Measurements from ENCODE around the gene KNTC1. TPM values are rescaled to one million over a fixed set of nuclear protein-coding genes. Genes with fewer than 3 reads are reported as not detected.

Gene KNTC1
- total and polyA plus RNA-seq, 4 experiments from 2014 or later = 3.3 to 30.9 (median 16.7) TPM

- POLR2A ChIA-PET (ENCODE audit: partially characterized antibody) = interaction anchor here (0.5 kb wide), 1 partner anchor 130 kb away, joined by 3 read pairs; no protein-coding TSS in a partner anchor
- CTCF ChIA-PET (ENCODE audit: partially characterized antibody) = no interaction called here
- Histone ChIP-seq H3K9me3 (ENCODE audit: control insufficient read depth in 1 of 2, low read length in 2 of 2) (no peaks in the 10 kb centered on the region), H3K4me3 (ENCODE audit: low read length in 2 of 2) (no peak overlapping the region), H3K4me1 (ENCODE audit: insufficient read depth, low read length) (no peaks in the 10 kb centered on the region), H3K36me3 (ENCODE audit: insufficient read depth, low read length) (no peaks in the 10 kb centered on the region), H3K27ac (ENCODE audit: low read depth, low read length) (no peak overlapping the region), H3K27me3 (ENCODE audit: insufficient read depth, low read length) (no peaks in the 10 kb centered on the region)
- no peaks in the 10 kb centered on the region for H3K4me1 Mint-ChIP-seq
- no peak overlapping the region for H3K27ac Mint-ChIP-seq
- intact Hi-C loops (cut with micrococcal nuclease) = no loop called here
- peaks cover 0 to 3% (median 0%) of the 10 kb centered on the region in 8 donors for H3K9me3 Mint-ChIP-seq
- DNase-seq = no peak
- H3K27me3 Mint-ChIP-seq = peaks cover 0 to 4% of the 10 kb centered on the region in 2 donors
- H3K4me3 Mint-ChIP-seq = no peak overlapping the region
- H3K36me3 Mint-ChIP-seq = no peaks in the 10 kb centered on the region
Observed at GRCh38 chr12:122669397-122670070, 142.5 kb downstream of the KNTC1 start.

- H3K27me3 ChIP-seq (ENCODE audit: insufficient read depth, low read length) = no peaks in the 10 kb centered on the region
- Mint-ChIP-seq H3K36me3 (no peaks in the 10 kb centered on the region), H3K27ac (no peak overlapping the region), H3K27me3 (peaks cover 0 to 4% of the 10 kb centered on the region in 2 donors), H3K9me3 (peaks cover 0 to 3% (median 0%) of the 10 kb centered on the region in 8 donors), H3K4me3 (no peak overlapping the region), H3K4me1 (no peaks in the 10 kb centered on the region)
- intact Hi-C loops (cut with micrococcal nuclease) = no loop called here
- no peaks in the 10 kb centered on the region for H3K9me3 ChIP-seq (ENCODE audit: control insufficient read depth in 1 of 2, low read length in 2 of 2)
- H3K4me1 ChIP-seq (ENCODE audit: insufficient read depth, low read length) = no peaks in the 10 kb centered on the region
- H3K36me3 ChIP-seq (ENCODE audit: insufficient read depth, low read length) = no peaks in the 10 kb centered on the region
- H3K27ac ChIP-seq (ENCODE audit: low read depth, low read length) = no peak overlapping the region
- DNase-seq = no peak
- no peak overlapping the region for H3K4me3 ChIP-seq (ENCODE audit: low read length in 2 of 2)
- CTCF ChIA-PET (ENCODE audit: partially characterized antibody) = no interaction called here
- POLR2A ChIA-PET (ENCODE audit: partially characterized antibody) = no interaction called here
Observed at GRCh38 chr12:122672515-122672914, 145.5 kb downstream of the KNTC1 start.

Other genes with a start within 250 kb of the KNTC1 start
- gene CLIP1, start 104.6 kb upstream of the KNTC1 start, total RNA-seq = 10 to 100 TPM; 63.5 to 65.7 TPM
- gene CLIP1, start 104.6 kb upstream of the KNTC1 start, polyA plus RNA-seq = 10 to 100 TPM in 1 of 2 donors, 1 to 10 TPM in 1; 5.9 to 34.7 TPM
- gene ZCCHC8, start 26.3 kb upstream of the KNTC1 start, total RNA-seq = 10 to 100 TPM; 52.0 to 59.9 TPM
- 10 to 100 TPM in 1 of 2 donors, 1 to 10 TPM in 1; 5.4 to 13.9 TPM for gene ZCCHC8, start 26.3 kb upstream of the KNTC1 start, polyA plus RNA-seq
- gene RSRC2, start 313 bp upstream of the KNTC1 start, total RNA-seq = 100 to 1,000 TPM; 138 to 141 TPM
- gene RSRC2, start 313 bp upstream of the KNTC1 start, polyA plus RNA-seq = 10 to 100 TPM; 16.1 to 50.0 TPM
- gene HCAR2, start 176.1 kb downstream of the KNTC1 start, total RNA-seq = not detected
- not detected for gene HCAR2, start 176.1 kb downstream of the KNTC1 start, polyA plus RNA-seq
- not detected for gene HCAR3, start 189.6 kb downstream of the KNTC1 start, total RNA-seq
- gene HCAR3, start 189.6 kb downstream of the KNTC1 start, polyA plus RNA-seq = not detected
- gene HCAR1, start 203.6 kb downstream of the KNTC1 start, total RNA-seq = under 1 TPM; 0.09 to 0.19 TPM
- not detected for gene HCAR1, start 203.6 kb downstream of the KNTC1 start, polyA plus RNA-seq
- 10 to 100 TPM; 47.8 to 49.1 TPM for gene DENR, start 225.6 kb downstream of the KNTC1 start, total RNA-seq
- gene DENR, start 225.6 kb downstream of the KNTC1 start, polyA plus RNA-seq = 10 to 100 TPM; 63.6 to 93.4 TPM
- gene CCDC62, start 247.3 kb downstream of the KNTC1 start, total RNA-seq = 1 to 10 TPM in 1 of 2 experiments, under 1 TPM in 1; 0.97 to 2.3 TPM
- gene CCDC62, start 247.3 kb downstream of the KNTC1 start, polyA plus RNA-seq = under 1 TPM in 1 of 2 donors, not detected in 1; 0.14 TPM